Stromal cell of bone marrow (primary cell): ENCODE results near the gene CEP57.
"Not testable (repeated sequence)": the region's sequence is repeated elsewhere in the genome, so short reads cannot be mapped to it uniquely, and the experiment has no call there.

Experiments
- DNase-seq: peaks from one replicate; pipeline ENCODE4 v3.0.0-alpha.2; 2012; ENCODE audit warnings: low read depth

CEP57 gene

GRCh38 chr11:95799546-95799945 lies 9.2 kb downstream of the CEP57 start:
- no peak for DNase-seq

GRCh38 chr11:95800438-95800837 lies 10.1 kb downstream of the CEP57 start:
- no peak for DNase-seq

GRCh38 chr11:95802806-95803205 lies 12.5 kb downstream of the CEP57 start:
- DNase-seq = no peak

GRCh38 chr11:95803973-95804372 lies 13.7 kb downstream of the CEP57 start:
- no peak for DNase-seq

- no peak for DNase-seq
These were observed 15.6 kb downstream of the CEP57 start for GRCh38 chr11:95805869-95806268.

- DNase-seq = not testable (repeated sequence)
These were observed 16.2 kb downstream of the CEP57 start for GRCh38 chr11:95806464-95806863.

- not testable (repeated sequence) for DNase-seq
These were observed 20.8 kb downstream of the CEP57 start for GRCh38 chr11:95811052-95811451.

- DNase-seq = no peak
These were observed 25.7 kb downstream of the CEP57 start for GRCh38 chr11:95816037-95816436.

GRCh38 chr11:95821640-95822039 lies 31.3 kb downstream of the CEP57 start:
- peak; percentile 21 for DNase-seq

GRCh38 chr11:95827696-95828095 lies 37.4 kb downstream of the CEP57 start:
- no peak for DNase-seq

- DNase-seq = no peak
These were observed 39.4 kb downstream of the CEP57 start for GRCh38 chr11:95829580-95830259.

- peak; percentile 13 for DNase-seq
These were observed 41.0 kb downstream of the CEP57 start for GRCh38 chr11:95831198-95831883.

- DNase-seq = no peak
These were observed 42.5 kb downstream of the CEP57 start for GRCh38 chr11:95832763-95833162.

- DNase-seq = no peak
These were observed 43.1 kb downstream of the CEP57 start for GRCh38 chr11:95833378-95833777.

GRCh38 chr11:95835351-95835750 lies 45.1 kb downstream of the CEP57 start:
- no peak for DNase-seq

- DNase-seq = peak; percentile 79
These were observed 45.6 kb downstream of the CEP57 start for GRCh38 chr11:95835768-95836488.

- no peak for DNase-seq
These were observed 54.9 kb downstream of the CEP57 start for GRCh38 chr11:95845167-95845566.

- DNase-seq = peak; percentile 78
These were observed 59.0 kb downstream of the CEP57 start for GRCh38 chr11:95849087-95849825.

GRCh38 chr11:95850137-95850536 lies 59.8 kb downstream of the CEP57 start:
- no peak for DNase-seq

GRCh38 chr11:95853138-95853537 lies 62.8 kb downstream of the CEP57 start:
- no peak for DNase-seq

- DNase-seq = no peak
These were observed 63.6 kb downstream of the CEP57 start for GRCh38 chr11:95853862-95854261.

GRCh38 chr11:95854362-95854761 lies 64.1 kb downstream of the CEP57 start:
- not testable (repeated sequence) for DNase-seq
